Sigmoid colon (tissue), 7 donors: ENCODE results near the gene PPIH. TPM values are rescaled to one million over a fixed set of nuclear protein-coding genes. Genes with fewer than 3 reads are reported as not detected.
"Not testable (repeated sequence)": the region's sequence is repeated elsewhere in the genome, so short reads cannot be mapped to it uniquely, and the experiment has no call there.

Experiments used
- DNase-seq: peaks from one replicate; pipeline ENCODE4 v3.0.0-alpha.2; 2019
- H3K27ac ChIP-seq, 4 donors: fragments of 200-600 bp; sonication (generic); one replicate each; pipeline ENCODE4 v1.5.1; 2016 to 2019; ENCODE audit warnings: mild to moderate bottlenecking in 1 of 4
- H3K27me3 ChIP-seq, 3 donors: fragments of 200-600 bp; sonication (generic); one replicate each; pipeline ENCODE4 v1.5.1; 2019; ENCODE audit warnings: mild to moderate bottlenecking in 1 of 3
- H3K36me3 ChIP-seq, 4 donors: fragments of 200-600 bp; sonication (generic); one replicate each; pipeline ENCODE4 v1.5.1; 2016 to 2019
- H3K4me1 ChIP-seq, 4 donors: fragments of 200-600 bp; sonication (generic); one replicate each; pipeline ENCODE4 v1.5.1; 2017 to 2019
- H3K4me3 ChIP-seq, 4 donors: fragments of 200-600 bp; sonication (generic); one replicate each; pipeline ENCODE4 v1.5.1; 2017 to 2019; ENCODE audit warnings: mild to moderate bottlenecking in 2 of 4, moderate library complexity in 1 of 4
- H3K9me3 ChIP-seq, 4 donors: fragments of 200-600 bp in 3 of 4; sonication (generic) in 3 of 4; one replicate each; pipeline versions ENCODE4 v1.5.1 to v1.6.1; 2013 to 2019
- CTCF ChIP-seq, 4 experiments: fragments of 450-650 bp in 3 of 4; fragments of 200-600 bp in 1 of 4; IDR thresholded peaks; one replicate each; pipeline ENCODE4 v1.5.1; 2016 to 2019; ENCODE audit warnings: antibody characterized with exemption in 4 of 4, mild to moderate bottlenecking in 3 of 4, moderate library complexity in 2 of 4
- EP300 ChIP-seq, 4 donors: sonication (generic); formaldehyde crosslinking; IDR thresholded peaks; one replicate each; pipeline ENCODE4 v1.6.1; 2017; ENCODE audit warnings: antibody characterized with exemption in 4 of 4
- POLR2A ChIP-seq, 2 donors: fragments of 450-650 bp; IDR thresholded peaks; one replicate each; pipeline ENCODE4 v1.6.1; 2016; ENCODE audit warnings: antibody characterized with exemption in 2 of 2, mild to moderate bottlenecking in 2 of 2, moderate library complexity in 2 of 2
- POLR2AphosphoS5 ChIP-seq, 4 donors: sonication (generic); formaldehyde crosslinking; IDR thresholded peaks; one replicate each; pipeline ENCODE4 v1.6.1; 2017; ENCODE audit warnings: antibody characterized with exemption in 4 of 4
- WGBS, 2 donors: extraction: QIAGEN DNeasy Blood & Tissue Kit; methylation state at CpG; one replicate each; pipeline ENCODE4 v1.1.7; 2013; 5-methylcytosine and 5-hydroxymethylcytosine counted together
- intact Hi-C: fragments of 100-400 bp; cut with DNase I; formaldehyde crosslinking; loops from one replicate; pipeline ENCODE4 v1.15.1; 2023
- polyA plus RNA-seq, 3 donors: library from polyadenylated mRNA; stranded (reverse); fragments of 200-250 nt; gene quantifications; one replicate each; pipeline ENCODE4 v1.2.3, GENCODE V29; 2013
- total RNA-seq, 4 donors: library from RNA; depleted of rRNA; stranded (reverse); fragments of >200 nt; gene quantifications; one replicate each; pipeline ENCODE4 v1.1.0, GENCODE V29; 2016
- donor health status: healthy with polysubstance abuse.
- donor health status: Bipolar disorder and iron deficiency.
- donor health status: healthy.

PPIH gene
- total and polyA plus RNA-seq, 7 donors, result 19.7 to 71.1 (median 32.9) TPM

- Histone ChIP-seq H3K4me1 (no peaks in the 10 kb centered on the region), H3K36me3 (peaks cover 0 to 95% (median 47%) of the 10 kb centered on the region in 4 donors), H3K27ac (no peak overlapping the region), H3K27me3 (no peaks in the 10 kb centered on the region), H3K4me3 (no peak overlapping the region), H3K9me3 (no peaks in the 10 kb centered on the region)
- TF ChIP-seq POLR2A (IDR thresholded peaks at IDR 0.05), result no peak
- no peak for TF ChIP-seq POLR2AphosphoS5 (IDR thresholded peaks at IDR 0.05)
- no peak for TF ChIP-seq EP300 (IDR thresholded peaks at IDR 0.05)
- no peak for TF ChIP-seq CTCF (IDR thresholded peaks at IDR 0.05)
- 84 to 94% methylated on average over 7 of the region's 7 CpGs for WGBS, 2 donors
- intact Hi-C loops, result no loop called here
- no peak for DNase-seq
Measured at GRCh38 chr1:42703888-42704464, 45.8 kb downstream of the PPIH start.

- intact Hi-C loops, H3K4me3 ChIP-seq, H3K27ac ChIP-seq, DNase-seq, H3K27me3 ChIP-seq, H3K4me1 ChIP-seq, H3K9me3 ChIP-seq: not testable (repeated sequence)
- peaks cover 0 to 38% (median 4%) of the 10 kb centered on the region in 4 donors for H3K36me3 ChIP-seq
- WGBS, 2 donors, result 97 to 98% methylated on average over 3 of the region's 3 CpGs
Measured at GRCh38 chr1:42712808-42713207, 54.6 kb downstream of the PPIH start.

GRCh38 chr1:42713293-42713692, 55.1 kb downstream of the PPIH start:
- no peak for DNase-seq
- Histone ChIP-seq H3K9me3 (peaks cover 0 to 9% (median 0%) of the 10 kb centered on the region in 4 donors), H3K27ac (no peak overlapping the region), H3K4me3 (no peak overlapping the region), H3K27me3 (no peaks in the 10 kb centered on the region), H3K4me1 (no peaks in the 10 kb centered on the region), H3K36me3 (peaks cover 0 to 34% (median 4%) of the 10 kb centered on the region in 4 donors)
- intact Hi-C loops, result no loop called here
- TF ChIP-seq POLR2A (IDR thresholded peaks at IDR 0.05), result no peak

GRCh38 chr1:42714441-42714840, 56.2 kb downstream of the PPIH start:
- H3K4me3 ChIP-seq, H3K9me3 ChIP-seq, H3K4me1 ChIP-seq, DNase-seq, H3K27me3 ChIP-seq, H3K27ac ChIP-seq, intact Hi-C loops: not testable (repeated sequence)
- peaks cover 0 to 29% (median 4%) of the 10 kb centered on the region in 4 donors for H3K36me3 ChIP-seq

GRCh38 chr1:42720868-42721267, 62.6 kb downstream of the PPIH start:
- H3K9me3 ChIP-seq, result no peaks in the 10 kb centered on the region
- no peak overlapping the region for H3K27ac ChIP-seq
- no peaks in the 10 kb centered on the region for H3K4me1 ChIP-seq
- peaks cover 0 to 2% (median 0%) of the 10 kb centered on the region in 4 donors for H3K36me3 ChIP-seq
- intact Hi-C loops, result no loop called here
- no peak for TF ChIP-seq POLR2A (IDR thresholded peaks at IDR 0.05)
- TF ChIP-seq CTCF (IDR thresholded peaks at IDR 0.05), result no peak
- no peak for TF ChIP-seq POLR2AphosphoS5 (IDR thresholded peaks at IDR 0.05)
- TF ChIP-seq EP300 (IDR thresholded peaks at IDR 0.05), result no peak
- DNase-seq, result no peak
- no peaks in the 10 kb centered on the region for H3K27me3 ChIP-seq
- H3K4me3 ChIP-seq, result no peak overlapping the region
- 34 to 78% methylated on average over 1 of the region's 1 CpG for WGBS, 2 donors

GRCh38 chr1:42721926-42722325, 63.7 kb downstream of the PPIH start:
- no peaks in the 10 kb centered on the region for H3K27me3 ChIP-seq
- no peak overlapping the region for H3K4me3 ChIP-seq
- no peak for DNase-seq
- 96 to 97% methylated on average over 3 of the region's 3 CpGs for WGBS, 2 donors
- no peaks in the 10 kb centered on the region for H3K9me3 ChIP-seq
- TF ChIP-seq POLR2A (IDR thresholded peaks at IDR 0.05), result no peak
- no peak for TF ChIP-seq POLR2AphosphoS5 (IDR thresholded peaks at IDR 0.05)
- TF ChIP-seq EP300 (IDR thresholded peaks at IDR 0.05), result no peak
- TF ChIP-seq CTCF (IDR thresholded peaks at IDR 0.05), result no peak
- H3K36me3 ChIP-seq, result no peaks in the 10 kb centered on the region
- H3K4me1 ChIP-seq, result no peaks in the 10 kb centered on the region
- no peak overlapping the region for H3K27ac ChIP-seq
- intact Hi-C loops, result no loop called here

GRCh38 chr1:42722403-42722802, 64.2 kb downstream of the PPIH start:
- H3K36me3 ChIP-seq, H3K4me3 ChIP-seq, H3K27ac ChIP-seq, intact Hi-C loops, H3K4me1 ChIP-seq, H3K9me3 ChIP-seq, DNase-seq, H3K27me3 ChIP-seq: not testable (repeated sequence)
- 90 to 97% methylated on average over 2 of the region's 2 CpGs for WGBS, 2 donors
